Measurements from ENCODE around the gene C2orf74.
"Not testable (repeated sequence)": the region's sequence is repeated elsewhere in the genome, so short reads cannot be mapped to it uniquely, and the experiment has no call there.

The C2orf74 gene

GRCh38 chr2:61175036-61175435, 13.0 kb downstream of the C2orf74 start:
- no peak for DNase-seq (ENCODE audit: low spot score)

- peak; percentile 99 for DNase-seq (ENCODE audit: low spot score)
Measured at GRCh38 chr2:61176755-61177726, 15.1 kb downstream of the C2orf74 start.

- DNase-seq (ENCODE audit: low spot score) = no peak
Measured at GRCh38 chr2:61177727-61178549, 15.9 kb downstream of the C2orf74 start.

- no peak for DNase-seq (ENCODE audit: low spot score)
Measured at GRCh38 chr2:61178603-61179545, 16.9 kb downstream of the C2orf74 start.

- peak; percentile 62 for DNase-seq (ENCODE audit: low spot score)
Measured at GRCh38 chr2:61179701-61180639, 18.0 kb downstream of the C2orf74 start.

- no peak for DNase-seq (ENCODE audit: low spot score)
Measured at GRCh38 chr2:61180686-61181085, 18.7 kb downstream of the C2orf74 start.

GRCh38 chr2:61181382-61182058, 19.5 kb downstream of the C2orf74 start:
- DNase-seq (ENCODE audit: low spot score) = no peak

- no peak for DNase-seq (ENCODE audit: low spot score)
Measured at GRCh38 chr2:61182059-61182383, 20.0 kb downstream of the C2orf74 start.

- no peak for DNase-seq (ENCODE audit: low spot score)
Measured at GRCh38 chr2:61183795-61184194, 21.8 kb downstream of the C2orf74 start.

GRCh38 chr2:61184263-61184662, 22.3 kb downstream of the C2orf74 start:
- DNase-seq (ENCODE audit: low spot score) = no peak

- DNase-seq (ENCODE audit: low spot score) = no peak
Measured at GRCh38 chr2:61185231-61185728, 23.3 kb downstream of the C2orf74 start.

GRCh38 chr2:61187085-61187484, 25.1 kb downstream of the C2orf74 start:
- no peak for DNase-seq (ENCODE audit: low spot score)

GRCh38 chr2:61193670-61194561, 31.9 kb downstream of the C2orf74 start:
- no peak for DNase-seq (ENCODE audit: low spot score)

- not testable (repeated sequence) for DNase-seq (ENCODE audit: low spot score)
Measured at GRCh38 chr2:61194646-61195045, 32.7 kb downstream of the C2orf74 start.

GRCh38 chr2:61196671-61197070, 34.7 kb downstream of the C2orf74 start:
- no peak for DNase-seq (ENCODE audit: low spot score)

- DNase-seq (ENCODE audit: low spot score) = no peak
Measured at GRCh38 chr2:61205132-61205531, 43.1 kb downstream of the C2orf74 start.

GRCh38 chr2:61210332-61210981, 48.5 kb downstream of the C2orf74 start:
- peak; percentile 10 for DNase-seq (ENCODE audit: low spot score)

GRCh38 chr2:61214171-61214570, 52.2 kb downstream of the C2orf74 start:
- DNase-seq (ENCODE audit: low spot score) = no peak
